HEK293 (cell line): ENCODE measurements around the gene CSAG1.
"Not testable (repeated sequence)": the region's sequence is repeated elsewhere in the genome, so short reads cannot be mapped to it uniquely, and the experiment has no call there.

Experiments used
- CTCF ChIA-PET: fragments of 350-600 bp; formaldehyde crosslinking; extraction: SDS; loops from one replicate; lab custom pipeline; 2021; ENCODE audit warnings: antibody characterized with exemption; lab: Yijun Ruan, JAX
- POLR2A ChIA-PET: fragments of 300-600 bp; formaldehyde crosslinking; extraction: SDS; loops from one replicate; lab custom pipeline; 2020; ENCODE audit warnings: antibody characterized with exemption, inconsistent platforms; lab: Yijun Ruan, JAX
- H3K27ac ChIP-seq: fragments of 200-500 bp; sonication (Bioruptor generic); 2 replicates; pipeline ENCODE4 v1.5.1; 2014; ENCODE audit warnings: low read depth, low read length, control low read depth, inconsistent platforms; ENCODE audit errors: extremely low read depth
- H3K36me3 ChIP-seq, 2 experiments: fragments of 200-500 bp in 1 of 2; sonication (Bioruptor generic) in 1 of 2; 1 replicate in 1 of 2; 2 replicates in 1 of 2; pipeline ENCODE4 v1.5.1; 2014 to 2017; ENCODE audit warnings: inconsistent platforms in 2 of 2, low read length in 2 of 2; ENCODE audit not compliant: control insufficient read depth in 2 of 2, insufficient read depth in 1 of 2
- H3K4me1 ChIP-seq: fragments of 200-500 bp; sonication (Bioruptor generic); 2 replicates; pipeline ENCODE4 v1.5.1; 2014; ENCODE audit warnings: mild to moderate bottlenecking, low read length, inconsistent platforms; ENCODE audit not compliant: control insufficient read depth, insufficient read depth
- H3K4me3 ChIP-seq: 2 replicates; pipeline ENCODE4 v1.5.1; 2011; ENCODE audit warnings: low read depth, mild to moderate bottlenecking, control low read depth, low read length, moderate library complexity
- H3K9me3 ChIP-seq: fragments of 200-500 bp; sonication (Bioruptor generic); 2 replicates; pipeline ENCODE4 v1.5.1; 2014; ENCODE audit warnings: low read depth, low read length, inconsistent platforms; ENCODE audit not compliant: control insufficient read depth, insufficient read depth

The CSAG1 gene

DNA sequence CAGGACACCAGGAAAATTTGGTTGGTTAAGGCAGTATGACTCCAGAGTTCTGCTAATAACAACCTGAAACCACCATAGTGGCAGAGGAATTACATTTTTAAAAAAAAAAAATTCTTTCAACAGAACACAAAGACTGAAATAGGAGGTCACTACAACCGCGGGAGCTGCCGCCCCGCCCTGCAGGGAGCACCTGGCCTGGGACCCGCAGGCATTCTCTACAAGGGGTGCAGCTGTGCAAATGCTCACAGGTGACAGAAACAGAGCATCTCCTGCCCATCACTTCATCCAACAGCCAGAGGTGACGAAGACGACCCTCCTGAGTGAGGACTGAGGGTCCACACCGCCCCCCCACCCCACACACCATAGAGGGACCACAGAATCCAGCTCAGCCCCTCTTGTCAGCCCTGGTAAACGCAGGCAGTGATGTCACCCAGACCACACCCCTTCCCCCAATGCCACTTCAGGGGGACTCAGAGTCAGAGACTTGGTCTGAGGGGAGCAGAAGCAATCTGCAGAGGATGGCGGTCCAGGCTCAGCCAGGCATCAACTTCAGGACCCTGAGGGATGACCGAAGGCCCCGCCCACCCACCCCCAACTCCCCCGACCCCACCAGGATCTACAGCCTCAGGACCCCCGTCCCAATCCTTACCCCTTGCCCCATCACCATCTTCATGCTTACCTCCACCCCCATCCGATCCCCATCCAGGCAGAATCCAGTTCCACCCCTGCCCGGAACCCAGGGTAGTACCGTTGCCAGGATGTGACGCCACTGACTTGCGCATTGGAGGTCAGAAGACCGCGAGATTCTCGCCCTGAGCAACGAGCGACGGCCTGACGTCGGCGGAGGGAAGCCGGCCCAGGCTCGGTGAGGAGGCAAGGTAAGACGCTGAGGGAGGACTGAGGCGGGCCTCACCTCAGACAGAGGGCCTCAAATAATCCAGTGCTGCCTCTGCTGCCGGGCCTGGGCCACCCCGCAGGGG, 35.3 kb downstream of the CSAG1 start, which contains the start of gene MAGEA3:
Gene MAGEA3 (plus strand): TSS at position 843 of the 980 bp plus-strand sequence. CDS start 2,039 bp downstream, outside the sequence.
- H3K4me1 ChIP-seq, CTCF ChIA-PET, POLR2A ChIA-PET, H3K36me3 ChIP-seq, H3K4me3 ChIP-seq, H3K27ac ChIP-seq, H3K9me3 ChIP-seq: not testable (repeated sequence)

DNA sequence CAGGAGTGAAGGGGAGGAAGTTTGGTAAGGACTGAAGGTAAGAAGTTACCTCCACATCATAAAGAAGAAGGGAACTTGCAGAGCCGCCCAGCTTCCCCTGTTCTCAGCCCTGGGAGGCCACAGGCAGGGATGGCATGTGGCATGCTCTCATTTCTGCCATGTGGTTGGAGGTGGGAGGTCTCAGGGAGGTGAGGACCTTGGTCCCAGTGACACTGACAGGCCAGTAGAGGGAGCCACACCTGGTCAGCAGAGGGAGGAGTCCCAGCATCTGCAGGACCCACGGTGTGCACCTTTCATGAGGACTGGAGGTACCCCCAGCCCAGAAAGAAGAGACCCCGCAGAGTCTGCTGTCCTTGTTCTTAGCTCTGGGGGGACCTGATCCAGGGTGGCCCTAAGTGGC, 52.5 kb downstream of the CSAG1 start:
- H3K4me1 ChIP-seq, CTCF ChIA-PET, POLR2A ChIA-PET: not testable (repeated sequence)

More for the DNA sequence above, 52.5 kb downstream of the CSAG1 start:
- not testable (repeated sequence) for H3K4me3 ChIP-seq, H3K27ac ChIP-seq, H3K36me3 ChIP-seq, H3K9me3 ChIP-seq
